ENCODE data around the gene PPM1N. TPM values are rescaled to one million over a fixed set of nuclear protein-coding genes. Genes with fewer than 3 reads are reported as not detected.
A peak's percentile ranks its signal among the peaks of the same experiment; 100 is the strongest.

PPM1N gene
- polyA plus RNA-seq, 1 donor (not counting 4 experiments of a cell fraction or from before 2014, with no cell fraction given): 1.9 TPM

GRCh38 chr19:45477186-45477585 is 21.1 kb upstream of the PPM1N start:
- Histone ChIP-seq H3K4me2 (ENCODE audit: control insufficient read depth, extremely low read depth, insufficient read depth, low read depth, low read length) (no peak overlapping the region), H2AFZ (ENCODE audit: control insufficient read depth, low read length) (no peak overlapping the region), H4K20me1 (ENCODE audit: control insufficient read depth, extremely low read depth, insufficient read depth, low read length) (no peaks in the 10 kb centered on the region), H3K9me3 (ENCODE audit: control insufficient read depth, low read depth, low read length) (no peaks in the 10 kb centered on the region), H3K9me1 (ENCODE audit: control insufficient read depth, extremely low read depth, insufficient read depth, low read length) (no peaks in the 10 kb centered on the region), H3K79me2 (ENCODE audit: control insufficient read depth, insufficient read depth, low read length) (no peaks in the 10 kb centered on the region), H3K4me3 (ENCODE audit: control insufficient read depth in 2 of 3, extremely low read depth in 1 of 3, insufficient read depth in 2 of 3, low read depth in 1 of 3, low read length in 3 of 3) (no peak overlapping the region), H3K36me3 (ENCODE audit: control insufficient read depth in 2 of 2, extremely low read depth in 1 of 2, insufficient read depth in 2 of 2, low read length in 2 of 2) (no peaks in the 10 kb centered on the region), H3K4me1 (ENCODE audit: control insufficient read depth, extremely low read depth, insufficient read depth, low read length) (peaks cover 14% of the 10 kb centered on the region), H3K9ac (ENCODE audit: control insufficient read depth, extremely low read depth, insufficient read depth, low read length) (no peak overlapping the region), H3K27ac (ENCODE audit: control insufficient read depth, insufficient read depth, low read length) (no peak overlapping the region), H3K27me3 (ENCODE audit: control insufficient read depth, extremely low read depth, insufficient read depth, low read length) (no peaks in the 10 kb centered on the region)
- FAIRE-seq: no peak
- no peak for TF ChIP-seq EZH2 (IDR thresholded peaks at IDR 0.05; ENCODE audit: low read length)
- no peak for TF ChIP-seq CTCF (optimal IDR thresholded peaks at IDR 0.05 in 1 of 3, IDR thresholded peaks at IDR 0.05 in 1 of 3, conservative IDR thresholded peaks at IDR 0.05 in 1 of 3; ENCODE audit: extremely low read depth in 1 of 3, insufficient read depth in 2 of 3, low read length in 3 of 3)
- no peak for DNase-seq (ENCODE audit: low read depth, low spot score)
- dilution Hi-C loops (cut with MboI; ENCODE audit: extremely low pct_ligation_motif_present, low sequenced_read_pairs): no loop called here

GRCh38 chr19:45477713-45478453 is 20.4 kb upstream of the PPM1N start:
- peak overlapping the region; percentile 100 for H3K27ac ChIP-seq (ENCODE audit: control insufficient read depth, insufficient read depth, low read length)

More at GRCh38 chr19:45477713-45478453, 20.4 kb upstream of the PPM1N start:
- Histone ChIP-seq H3K36me3 (ENCODE audit: control insufficient read depth in 2 of 2, extremely low read depth in 1 of 2, insufficient read depth in 2 of 2, low read length in 2 of 2) (no peaks in the 10 kb centered on the region), H3K9me1 (ENCODE audit: control insufficient read depth, extremely low read depth, insufficient read depth, low read length) (no peaks in the 10 kb centered on the region), H3K4me1 (ENCODE audit: control insufficient read depth, extremely low read depth, insufficient read depth, low read length) (peaks cover 14% of the 10 kb centered on the region), H3K9ac (ENCODE audit: control insufficient read depth, extremely low read depth, insufficient read depth, low read length) (peak overlapping the region; percentile 98), H3K4me3 (ENCODE audit: control insufficient read depth in 2 of 3, extremely low read depth in 1 of 3, insufficient read depth in 2 of 3, low read depth in 1 of 3, low read length in 3 of 3) (peak overlapping the region; percentile 44 to 87 (median 84)), H2AFZ (ENCODE audit: control insufficient read depth, low read length) (peak overlapping the region; percentile 25), H3K9me3 (ENCODE audit: control insufficient read depth, low read depth, low read length) (no peaks in the 10 kb centered on the region), H3K27me3 (ENCODE audit: control insufficient read depth, extremely low read depth, insufficient read depth, low read length) (no peaks in the 10 kb centered on the region), H4K20me1 (ENCODE audit: control insufficient read depth, extremely low read depth, insufficient read depth, low read length) (no peaks in the 10 kb centered on the region), H3K79me2 (ENCODE audit: control insufficient read depth, insufficient read depth, low read length) (no peaks in the 10 kb centered on the region), H3K4me2 (ENCODE audit: control insufficient read depth, extremely low read depth, insufficient read depth, low read depth, low read length) (peak overlapping the region; percentile 99)
- FAIRE-seq (peak; percentile 41), DNase-seq (ENCODE audit: low read depth, low spot score) (peak; percentile 82)
- TF ChIP-seq EZH2 (IDR thresholded peaks at IDR 0.05; ENCODE audit: low read length): no peak
- TF ChIP-seq CTCF (optimal IDR thresholded peaks at IDR 0.05 in 1 of 3, IDR thresholded peaks at IDR 0.05 in 1 of 3, conservative IDR thresholded peaks at IDR 0.05 in 1 of 3; ENCODE audit: extremely low read depth in 1 of 3, insufficient read depth in 2 of 3, low read length in 3 of 3): no peak
- dilution Hi-C loops (cut with MboI; ENCODE audit: extremely low pct_ligation_motif_present, low sequenced_read_pairs): no loop called here

All from keratinocyte (primary cell).